LNCAP (cell line): ENCODE data around the gene UNC5C.

ENCODE experiments used
- TF ChIP-seq, protein P1 (sequence below): fragments of 450-650 bp; IDR thresholded peaks from 2 replicates; pipeline ENCODE4 v1.5.1; 2017; ENCODE audit warnings: mild to moderate bottlenecking

The UNC5C gene

DNA sequence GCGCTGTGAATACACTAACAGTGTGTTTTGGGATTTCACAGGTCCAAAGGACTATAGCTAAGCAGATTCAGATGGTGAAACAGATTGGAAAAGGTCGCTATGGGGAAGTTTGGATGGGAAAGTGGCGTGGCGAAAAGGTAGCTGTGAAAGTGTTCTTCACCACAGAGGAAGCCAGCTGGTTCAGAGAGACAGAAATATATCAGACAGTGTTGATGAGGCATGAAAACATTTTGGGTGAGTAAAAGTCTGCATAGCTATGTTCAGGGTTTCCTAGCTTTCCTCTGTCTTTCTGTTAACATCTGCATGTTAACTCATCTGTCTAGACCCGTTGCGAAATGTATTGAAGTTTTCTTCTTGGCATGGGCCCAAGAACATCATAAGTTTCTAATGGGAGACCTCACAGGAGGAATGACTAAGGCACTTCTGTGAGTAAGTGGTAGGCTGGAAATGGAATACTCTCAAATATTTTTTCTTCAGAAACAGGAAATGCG is 418.9 kb downstream of the UNC5C start:
- TF ChIP-seq, protein P1, sequence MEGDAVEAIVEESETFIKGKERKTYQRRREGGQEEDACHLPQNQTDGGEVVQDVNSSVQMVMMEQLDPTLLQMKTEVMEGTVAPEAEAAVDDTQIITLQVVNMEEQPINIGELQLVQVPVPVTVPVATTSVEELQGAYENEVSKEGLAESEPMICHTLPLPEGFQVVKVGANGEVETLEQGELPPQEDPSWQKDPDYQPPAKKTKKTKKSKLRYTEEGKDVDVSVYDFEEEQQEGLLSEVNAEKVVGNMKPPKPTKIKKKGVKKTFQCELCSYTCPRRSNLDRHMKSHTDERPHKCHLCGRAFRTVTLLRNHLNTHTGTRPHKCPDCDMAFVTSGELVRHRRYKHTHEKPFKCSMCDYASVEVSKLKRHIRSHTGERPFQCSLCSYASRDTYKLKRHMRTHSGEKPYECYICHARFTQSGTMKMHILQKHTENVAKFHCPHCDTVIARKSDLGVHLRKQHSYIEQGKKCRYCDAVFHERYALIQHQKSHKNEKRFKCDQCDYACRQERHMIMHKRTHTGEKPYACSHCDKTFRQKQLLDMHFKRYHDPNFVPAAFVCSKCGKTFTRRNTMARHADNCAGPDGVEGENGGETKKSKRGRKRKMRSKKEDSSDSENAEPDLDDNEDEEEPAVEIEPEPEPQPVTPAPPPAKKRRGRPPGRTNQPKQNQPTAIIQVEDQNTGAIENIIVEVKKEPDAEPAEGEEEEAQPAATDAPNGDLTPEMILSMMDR: no peak

DNA sequence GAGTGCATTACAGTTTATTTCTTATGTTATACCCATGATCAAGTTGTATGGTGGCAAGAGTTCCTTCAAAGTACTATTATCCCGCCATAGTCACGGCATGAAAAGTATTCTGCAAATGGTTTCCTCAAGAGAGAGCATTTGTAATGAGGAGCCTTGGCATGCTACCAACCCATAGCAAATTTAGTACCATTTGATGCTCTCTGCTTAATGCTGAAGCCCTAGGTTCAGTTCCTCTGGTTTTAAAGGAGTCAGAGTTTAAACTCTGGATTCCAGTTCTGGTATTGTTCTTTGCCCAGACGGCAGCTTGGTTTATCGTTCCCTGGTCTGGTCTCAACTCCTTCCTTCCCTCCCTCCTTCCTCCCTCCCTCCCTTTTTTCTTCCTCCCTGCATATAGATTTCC is 419.7 kb downstream of the UNC5C start:
- TF ChIP-seq, protein P1: no peak

DNA sequence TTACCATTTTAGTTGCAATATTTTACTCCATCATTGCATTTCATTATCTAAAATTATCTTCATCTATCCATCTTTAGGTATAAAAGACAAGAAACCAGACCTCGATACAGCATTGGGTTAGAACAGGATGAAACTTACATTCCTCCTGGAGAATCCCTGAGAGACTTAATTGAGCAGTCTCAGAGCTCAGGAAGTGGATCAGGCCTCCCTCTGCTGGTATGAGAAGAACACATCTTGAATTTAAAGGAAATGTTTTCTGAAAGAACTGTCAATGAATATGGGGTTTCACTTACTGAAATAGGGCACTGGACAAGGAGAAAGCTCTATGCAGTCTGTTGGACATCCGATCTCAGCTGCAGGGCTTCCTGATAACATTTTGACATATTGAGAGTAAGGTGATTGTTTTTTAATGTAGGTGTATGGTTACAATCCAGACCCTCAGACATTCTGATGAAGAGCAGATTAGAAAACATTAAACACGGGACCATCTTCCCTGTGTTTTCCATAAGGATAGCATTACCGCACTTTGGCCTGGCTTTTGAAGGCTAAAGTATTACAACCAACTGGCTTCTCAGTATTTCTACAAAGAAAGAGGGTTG is 423.8 kb downstream of the UNC5C start:
- TF ChIP-seq, protein P1: peak; percentile 67

DNA sequence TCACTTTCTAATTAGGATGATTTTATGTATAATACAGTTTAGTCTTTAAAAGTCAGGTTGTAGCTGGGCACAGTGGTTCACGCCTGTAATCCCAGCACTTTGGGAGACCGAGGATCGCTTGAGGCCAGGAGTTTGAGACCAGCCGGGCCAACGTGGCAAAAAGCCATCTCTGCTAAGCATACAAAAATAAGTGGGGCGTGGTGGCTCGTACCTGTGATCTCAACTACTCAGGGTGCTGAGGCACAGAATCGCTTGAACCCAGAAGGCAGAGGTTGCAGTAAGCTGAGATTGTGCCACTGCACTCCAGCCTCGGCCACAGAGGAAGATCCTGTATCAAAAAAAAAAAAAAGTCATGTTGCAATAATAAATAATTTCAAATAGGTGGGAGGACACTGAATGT is 426.8 kb downstream of the UNC5C start:
- TF ChIP-seq, protein P1: no peak

DNA sequence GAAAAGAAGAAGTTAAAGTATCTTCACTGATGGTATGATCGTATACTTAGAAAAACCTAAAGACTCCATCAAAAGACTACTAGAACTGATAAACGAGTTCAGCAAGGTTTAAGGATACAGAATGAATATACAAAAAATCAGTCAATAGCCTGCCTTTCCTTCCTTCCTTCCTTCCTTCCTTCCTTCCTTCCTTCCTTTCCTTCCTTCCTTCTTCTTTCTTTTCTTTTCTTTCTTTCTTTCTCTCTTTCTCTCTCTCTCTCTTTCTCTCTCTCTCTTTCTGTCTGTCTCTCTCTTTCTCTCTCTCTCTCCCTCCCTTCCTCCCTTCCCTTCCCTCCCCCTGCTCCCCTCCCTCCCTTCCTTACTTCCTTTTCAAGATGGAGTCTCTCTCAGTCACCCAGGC is 428.3 kb downstream of the UNC5C start:
- TF ChIP-seq, protein P1: no peak

DNA sequence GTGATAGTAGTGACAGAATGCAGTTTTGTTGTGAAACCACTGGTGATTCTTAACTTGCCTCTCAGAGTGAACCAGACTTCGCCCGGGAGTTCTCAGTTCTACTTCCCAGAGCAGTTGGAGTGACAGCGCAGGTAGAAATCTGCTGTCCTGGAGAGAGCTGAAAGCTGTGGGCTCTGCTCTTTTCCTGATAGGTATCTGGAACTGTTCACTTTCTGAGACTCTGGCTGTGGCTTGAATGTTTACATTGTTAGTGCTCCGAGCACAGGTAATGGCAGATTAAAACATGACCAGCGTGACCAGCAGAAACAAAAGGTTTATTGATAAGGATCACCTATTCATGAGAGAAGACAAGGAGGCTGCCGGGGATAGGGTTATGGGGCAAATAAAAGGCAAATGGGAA is 430.3 kb downstream of the UNC5C start:
- TF ChIP-seq, protein P1: no peak

DNA sequence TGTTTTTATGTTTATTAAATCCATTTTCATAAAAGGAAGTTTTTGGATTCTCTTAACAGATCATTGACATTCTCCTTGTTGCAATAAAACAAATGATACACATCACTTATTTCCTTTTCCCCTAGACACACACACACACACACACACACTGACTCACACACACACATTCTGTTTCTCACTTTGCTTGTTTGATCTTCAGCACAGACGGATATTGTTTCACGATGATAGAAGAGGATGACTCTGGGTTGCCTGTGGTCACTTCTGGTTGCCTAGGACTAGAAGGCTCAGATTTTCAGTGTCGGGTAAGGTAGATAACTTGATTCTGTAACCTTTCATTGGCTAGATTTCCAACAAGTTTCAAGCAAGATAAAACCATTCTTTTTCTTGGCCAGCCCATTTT is 434.3 kb downstream of the UNC5C start:
- TF ChIP-seq, protein P1: no peak
